WTC11 (cell line): ENCODE data around the gene SMYD3. TPM values are rescaled to one million over a fixed set of nuclear protein-coding genes. Genes with fewer than 3 reads are reported as not detected.

Experiments
- ATAC-seq: fragments of 200-7000 bp; cut with Tn5 transposase; 2 replicates; pipeline ENCODE4 v1.10.0; 2021; ENCODE audit warnings: mild to moderate bottlenecking, moderate library complexity
- CTCF ChIA-PET: fragments of 300-600 bp; sonication (Branson Sonifier 250); formaldehyde crosslinking; loops from one replicate; lab custom pipeline; 2021; ENCODE audit warnings: antibody characterized with exemption; lab: Charles Lee
- POLR2A ChIA-PET: fragments of 350-600 bp; sonication (Branson Sonifier 250); formaldehyde crosslinking; loops from one replicate; lab custom pipeline; 2021; ENCODE audit warnings: antibody characterized with exemption; lab: Charles Lee
- DNase-seq: peaks from one replicate; pipeline ENCODE4 v3.0.0; 2021; ENCODE audit warnings: low spot score
- H3K27ac Mint-ChIP-seq: 2 replicates; pipeline ENCODE4 v1.8.0; 2021; ENCODE audit warnings: mixed read lengths
- H3K27me3 Mint-ChIP-seq: 2 replicates; pipeline ENCODE4 v1.8.0; 2021; ENCODE audit warnings: low read depth, mild to moderate bottlenecking, moderate library complexity, mixed read lengths
- H3K36me3 Mint-ChIP-seq: 2 replicates; pipeline ENCODE4 v1.8.0; 2021; ENCODE audit warnings: mixed read lengths
- H3K4me1 Mint-ChIP-seq: 2 replicates; pipeline ENCODE4 v1.8.0; 2022; ENCODE audit warnings: mixed read lengths
- H3K4me3 Mint-ChIP-seq: 2 replicates; pipeline ENCODE4 v1.8.0; 2021; ENCODE audit warnings: mild to moderate bottlenecking, moderate library complexity, mixed read lengths
- H3K9me3 Mint-ChIP-seq: 2 replicates; pipeline ENCODE4 v1.8.0; 2021; ENCODE audit warnings: mixed read lengths
- ATF1 ChIP-seq: sonication (generic); formaldehyde crosslinking; IDR thresholded peaks from 2 replicates; pipeline ENCODE4 v1.8.1; 2023; ENCODE audit warnings: mild to moderate bottlenecking, moderate library complexity, missing genetic modification reagents
- CREM ChIP-seq: sonication (generic); formaldehyde crosslinking; IDR thresholded peaks from 2 replicates; pipeline ENCODE4 v1.8.1; 2022; ENCODE audit warnings: mild to moderate bottlenecking, missing genetic modification reagents, moderate library complexity
- ESRRA ChIP-seq: sonication (generic); formaldehyde crosslinking; IDR thresholded peaks from 2 replicates; pipeline ENCODE4 v1.8.1; 2022; ENCODE audit warnings: mild to moderate bottlenecking, missing genetic modification reagents, borderline replicate concordance
- GABPB1 ChIP-seq: sonication (generic); formaldehyde crosslinking; IDR thresholded peaks from 2 replicates; pipeline ENCODE4 v1.8.1; 2023; ENCODE audit warnings: mild to moderate bottlenecking, missing genetic modification reagents
- JUN ChIP-seq: sonication (generic); formaldehyde crosslinking; IDR thresholded peaks from 2 replicates; pipeline ENCODE4 v1.8.0; 2023; ENCODE audit warnings: mild to moderate bottlenecking, missing genetic modification reagents
- MYBL2 ChIP-seq: sonication (generic); formaldehyde crosslinking; IDR thresholded peaks from 2 replicates; pipeline ENCODE4 v1.8.1; 2023; ENCODE audit warnings: mild to moderate bottlenecking, moderate library complexity, missing genetic modification reagents
- NR3C1 ChIP-seq: sonication (generic); formaldehyde crosslinking; conservative IDR thresholded peaks from 2 replicates; pipeline ENCODE4 v1.8.1; 2023; ENCODE audit warnings: low read depth, mild to moderate bottlenecking, missing genetic modification reagents
- SMAD4 ChIP-seq: sonication (generic); formaldehyde crosslinking; IDR thresholded peaks from 2 replicates; pipeline ENCODE4 v1.8.0; 2022; ENCODE audit warnings: mild to moderate bottlenecking, missing genetic modification reagents
- SOX15 ChIP-seq: fragments of 250-450 bp; sonication (Bioruptor Pico); IDR thresholded peaks from 2 replicates; pipeline ENCODE4 v1.9.0; 2021; ENCODE audit warnings: mild to moderate bottlenecking
- TP53 ChIP-seq: sonication (generic); formaldehyde crosslinking; IDR thresholded peaks from 2 replicates; pipeline ENCODE4 v1.8.1; 2023; ENCODE audit warnings: mild to moderate bottlenecking, missing genetic modification reagents
- ZNF121 ChIP-seq: sonication (generic); formaldehyde crosslinking; IDR thresholded peaks from 2 replicates; pipeline ENCODE4 v1.8.0; 2023; ENCODE audit warnings: missing genetic modification reagents
- ZNF232 ChIP-seq: sonication (generic); formaldehyde crosslinking; IDR thresholded peaks from 2 replicates; pipeline ENCODE4 v1.8.0; 2022; ENCODE audit warnings: mild to moderate bottlenecking, missing genetic modification reagents
- ZNF317 ChIP-seq: sonication (generic); formaldehyde crosslinking; IDR thresholded peaks from 2 replicates; pipeline ENCODE4 v1.8.1; 2023; ENCODE audit warnings: low read depth, mild to moderate bottlenecking, moderate library complexity, missing genetic modification reagents, borderline replicate concordance
- ZNF396 ChIP-seq: fragments of 250-450 bp; sonication (Bioruptor Pico); IDR thresholded peaks from 2 replicates; pipeline ENCODE4 v1.8.0; 2021; ENCODE audit warnings: mild to moderate bottlenecking, moderate library complexity, borderline replicate concordance
- total RNA-seq: library from RNA; stranded (reverse); gene quantifications from 3 replicates; pipeline ENCODE4 v1.2.3, GENCODE V29; 2021
- TF ChIP-seq, protein P1 (sequence below): sonication (generic); formaldehyde crosslinking; IDR thresholded peaks from 2 replicates; pipeline ENCODE4 v1.8.1; 2023; ENCODE audit warnings: mild to moderate bottlenecking, missing genetic modification reagents
- TF ChIP-seq, protein P2 (sequence below): sonication (generic); formaldehyde crosslinking; IDR thresholded peaks from 2 replicates; pipeline ENCODE4 v1.8.1; 2022; ENCODE audit warnings: mild to moderate bottlenecking, moderate library complexity, missing genetic modification reagents
- TF ChIP-seq, protein P3 (sequence below): sonication (generic); formaldehyde crosslinking; IDR thresholded peaks from 2 replicates; pipeline ENCODE4 v1.8.1; 2022; ENCODE audit warnings: low read depth, missing genetic modification reagents, borderline replicate concordance
- TF ChIP-seq, protein P4 (sequence below): fragments of 250-450 bp; sonication (Bioruptor Pico); IDR thresholded peaks from 2 replicates; pipeline ENCODE4 v1.9.0; 2021; ENCODE audit warnings: mild to moderate bottlenecking
- TF ChIP-seq, protein P5 (sequence below): fragments of 250-450 bp; sonication (Bioruptor Pico); IDR thresholded peaks from 2 replicates; pipeline ENCODE4 v1.8.0; 2021; ENCODE audit warnings: mild to moderate bottlenecking
- TF ChIP-seq, protein P6 (sequence below): sonication (generic); formaldehyde crosslinking; IDR thresholded peaks from 2 replicates; pipeline ENCODE4 v1.8.1; 2022; ENCODE audit warnings: mild to moderate bottlenecking, missing genetic modification reagents, moderate library complexity, borderline replicate concordance
- TF ChIP-seq, protein P7 (sequence below): sonication (generic); formaldehyde crosslinking; IDR thresholded peaks from 2 replicates; pipeline ENCODE4 v1.8.1; 2023; ENCODE audit warnings: mild to moderate bottlenecking, missing genetic modification reagents, moderate library complexity
- TF ChIP-seq, protein P8 (sequence below): sonication (generic); formaldehyde crosslinking; IDR thresholded peaks from 2 replicates; pipeline ENCODE4 v1.8.0; 2023; ENCODE audit warnings: missing genetic modification reagents

SMYD3 gene
- total RNA-seq, 1 experiment from 2014 or later: 21.4 TPM

DNA sequence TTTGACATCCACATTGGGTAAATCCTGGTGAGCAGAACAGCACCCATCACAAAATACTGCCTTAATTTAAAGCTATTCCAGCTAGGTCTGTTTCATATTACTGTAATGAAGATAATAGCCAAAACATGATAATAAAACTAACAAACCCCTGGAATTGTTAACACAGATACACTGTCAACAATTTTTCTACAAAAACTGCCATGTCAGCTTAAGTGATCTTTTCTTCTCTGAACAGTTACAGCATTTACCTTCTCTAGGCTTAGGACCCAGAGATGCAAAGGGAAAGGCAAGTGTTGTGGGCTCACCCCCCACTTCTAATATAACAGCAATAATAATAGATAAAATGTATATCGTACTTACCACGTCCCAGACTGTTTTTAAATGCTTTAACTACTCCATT, 92.1 kb downstream of the SMYD3 start:
- Mint-ChIP-seq H3K36me3 (peaks cover 39% of the 10 kb centered on the region), H3K4me3 (no peak overlapping the region), H3K4me1 (peaks cover 12% of the 10 kb centered on the region; the same call in 1 of the 2 replicates), H3K9me3 (peaks cover 35% of the 10 kb centered on the region), H3K27me3 (no peaks in the 10 kb centered on the region), H3K27ac (no peak overlapping the region)
- CTCF ChIA-PET: interaction anchor here (0.6 kb wide), 1 partner anchor 79 kb away, joined by 4 read pairs; no protein-coding TSS in a partner anchor
- POLR2A ChIA-PET: no interaction called here
- DNase-seq (no peak), ATAC-seq (no peak)
- TF ChIP-seq, protein P1, sequence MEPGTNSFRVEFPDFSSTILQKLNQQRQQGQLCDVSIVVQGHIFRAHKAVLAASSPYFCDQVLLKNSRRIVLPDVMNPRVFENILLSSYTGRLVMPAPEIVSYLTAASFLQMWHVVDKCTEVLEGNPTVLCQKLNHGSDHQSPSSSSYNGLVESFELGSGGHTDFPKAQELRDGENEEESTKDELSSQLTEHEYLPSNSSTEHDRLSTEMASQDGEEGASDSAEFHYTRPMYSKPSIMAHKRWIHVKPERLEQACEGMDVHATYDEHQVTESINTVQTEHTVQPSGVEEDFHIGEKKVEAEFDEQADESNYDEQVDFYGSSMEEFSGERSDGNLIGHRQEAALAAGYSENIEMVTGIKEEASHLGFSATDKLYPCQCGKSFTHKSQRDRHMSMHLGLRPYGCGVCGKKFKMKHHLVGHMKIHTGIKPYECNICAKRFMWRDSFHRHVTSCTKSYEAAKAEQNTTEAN: no peak
- TF ChIP-seq NR3C1: no peak
- no peak for TF ChIP-seq SOX15 (CRISPR knock-in tag)
- TF ChIP-seq, protein P2, sequence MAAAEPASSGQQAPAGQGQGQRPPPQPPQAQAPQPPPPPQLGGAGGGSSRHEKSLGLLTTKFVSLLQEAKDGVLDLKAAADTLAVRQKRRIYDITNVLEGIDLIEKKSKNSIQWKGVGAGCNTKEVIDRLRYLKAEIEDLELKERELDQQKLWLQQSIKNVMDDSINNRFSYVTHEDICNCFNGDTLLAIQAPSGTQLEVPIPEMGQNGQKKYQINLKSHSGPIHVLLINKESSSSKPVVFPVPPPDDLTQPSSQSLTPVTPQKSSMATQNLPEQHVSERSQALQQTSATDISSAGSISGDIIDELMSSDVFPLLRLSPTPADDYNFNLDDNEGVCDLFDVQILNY: no peak

DNA sequence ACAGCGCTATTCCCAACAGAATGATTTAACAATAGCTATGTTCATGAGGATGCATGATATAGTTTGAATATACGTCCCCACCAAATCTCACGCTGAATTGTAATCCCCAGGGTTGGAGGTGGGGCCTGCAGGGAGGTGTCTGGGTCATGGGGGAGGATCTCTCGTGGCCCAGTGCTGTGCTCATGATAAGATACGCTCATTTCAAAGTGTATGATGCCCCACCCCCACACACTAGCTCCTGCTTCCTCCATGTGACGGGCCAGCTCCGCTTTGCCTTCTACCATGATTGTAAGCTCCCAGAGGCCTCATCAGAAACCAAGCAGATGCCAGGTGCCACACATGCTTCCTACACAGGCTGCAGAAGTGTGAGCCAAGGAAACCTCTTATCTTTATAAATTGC, 93.6 kb downstream of the SMYD3 start:
- Mint-ChIP-seq H3K36me3 (peaks cover 31% of the 10 kb centered on the region), H3K27ac (no peak overlapping the region), H3K4me1 (peaks cover 12% of the 10 kb centered on the region; the same call in 1 of the 2 replicates), H3K4me3 (no peak overlapping the region), H3K9me3 (peaks cover 26% of the 10 kb centered on the region), H3K27me3 (no peaks in the 10 kb centered on the region)
- TF ChIP-seq SMAD4 (no peak), ESRRA (CRISPR knock-in tag) (no peak), ZNF317 (CRISPR knock-in tag) (no peak), ZNF121 (CRISPR knock-in tag) (no peak), TP53 (CRISPR knock-in tag) (no peak), JUN (CRISPR knock-in tag) (no peak), CREM (no peak)
- TF ChIP-seq, protein P3, sequence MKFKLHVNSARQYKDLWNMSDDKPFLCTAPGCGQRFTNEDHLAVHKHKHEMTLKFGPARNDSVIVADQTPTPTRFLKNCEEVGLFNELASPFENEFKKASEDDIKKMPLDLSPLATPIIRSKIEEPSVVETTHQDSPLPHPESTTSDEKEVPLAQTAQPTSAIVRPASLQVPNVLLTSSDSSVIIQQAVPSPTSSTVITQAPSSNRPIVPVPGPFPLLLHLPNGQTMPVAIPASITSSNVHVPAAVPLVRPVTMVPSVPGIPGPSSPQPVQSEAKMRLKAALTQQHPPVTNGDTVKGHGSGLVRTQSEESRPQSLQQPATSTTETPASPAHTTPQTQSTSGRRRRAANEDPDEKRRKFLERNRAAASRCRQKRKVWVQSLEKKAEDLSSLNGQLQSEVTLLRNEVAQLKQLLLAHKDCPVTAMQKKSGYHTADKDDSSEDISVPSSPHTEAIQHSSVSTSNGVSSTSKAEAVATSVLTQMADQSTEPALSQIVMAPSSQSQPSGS (CRISPR knock-in tag): no peak
- TF ChIP-seq, protein P4, sequence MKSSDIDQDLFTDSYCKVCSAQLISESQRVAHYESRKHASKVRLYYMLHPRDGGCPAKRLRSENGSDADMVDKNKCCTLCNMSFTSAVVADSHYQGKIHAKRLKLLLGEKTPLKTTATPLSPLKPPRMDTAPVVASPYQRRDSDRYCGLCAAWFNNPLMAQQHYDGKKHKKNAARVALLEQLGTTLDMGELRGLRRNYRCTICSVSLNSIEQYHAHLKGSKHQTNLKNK (CRISPR knock-in tag): no peak
- TF ChIP-seq, protein P5, sequence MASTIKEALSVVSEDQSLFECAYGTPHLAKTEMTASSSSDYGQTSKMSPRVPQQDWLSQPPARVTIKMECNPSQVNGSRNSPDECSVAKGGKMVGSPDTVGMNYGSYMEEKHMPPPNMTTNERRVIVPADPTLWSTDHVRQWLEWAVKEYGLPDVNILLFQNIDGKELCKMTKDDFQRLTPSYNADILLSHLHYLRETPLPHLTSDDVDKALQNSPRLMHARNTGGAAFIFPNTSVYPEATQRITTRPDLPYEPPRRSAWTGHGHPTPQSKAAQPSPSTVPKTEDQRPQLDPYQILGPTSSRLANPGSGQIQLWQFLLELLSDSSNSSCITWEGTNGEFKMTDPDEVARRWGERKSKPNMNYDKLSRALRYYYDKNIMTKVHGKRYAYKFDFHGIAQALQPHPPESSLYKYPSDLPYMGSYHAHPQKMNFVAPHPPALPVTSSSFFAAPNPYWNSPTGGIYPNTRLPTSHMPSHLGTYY (CRISPR knock-in tag): no peak
- TF ChIP-seq, protein P6, sequence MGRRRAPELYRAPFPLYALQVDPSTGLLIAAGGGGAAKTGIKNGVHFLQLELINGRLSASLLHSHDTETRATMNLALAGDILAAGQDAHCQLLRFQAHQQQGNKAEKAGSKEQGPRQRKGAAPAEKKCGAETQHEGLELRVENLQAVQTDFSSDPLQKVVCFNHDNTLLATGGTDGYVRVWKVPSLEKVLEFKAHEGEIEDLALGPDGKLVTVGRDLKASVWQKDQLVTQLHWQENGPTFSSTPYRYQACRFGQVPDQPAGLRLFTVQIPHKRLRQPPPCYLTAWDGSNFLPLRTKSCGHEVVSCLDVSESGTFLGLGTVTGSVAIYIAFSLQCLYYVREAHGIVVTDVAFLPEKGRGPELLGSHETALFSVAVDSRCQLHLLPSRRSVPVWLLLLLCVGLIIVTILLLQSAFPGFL (CRISPR knock-in tag): no peak
- TF ChIP-seq, protein P7, sequence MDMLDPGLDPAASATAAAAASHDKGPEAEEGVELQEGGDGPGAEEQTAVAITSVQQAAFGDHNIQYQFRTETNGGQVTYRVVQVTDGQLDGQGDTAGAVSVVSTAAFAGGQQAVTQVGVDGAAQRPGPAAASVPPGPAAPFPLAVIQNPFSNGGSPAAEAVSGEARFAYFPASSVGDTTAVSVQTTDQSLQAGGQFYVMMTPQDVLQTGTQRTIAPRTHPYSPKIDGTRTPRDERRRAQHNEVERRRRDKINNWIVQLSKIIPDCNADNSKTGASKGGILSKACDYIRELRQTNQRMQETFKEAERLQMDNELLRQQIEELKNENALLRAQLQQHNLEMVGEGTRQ: no peak
- ChIA-PET POLR2A (no interaction called here), CTCF (no interaction called here)
- DNase-seq (no peak), ATAC-seq (no peak)

DNA sequence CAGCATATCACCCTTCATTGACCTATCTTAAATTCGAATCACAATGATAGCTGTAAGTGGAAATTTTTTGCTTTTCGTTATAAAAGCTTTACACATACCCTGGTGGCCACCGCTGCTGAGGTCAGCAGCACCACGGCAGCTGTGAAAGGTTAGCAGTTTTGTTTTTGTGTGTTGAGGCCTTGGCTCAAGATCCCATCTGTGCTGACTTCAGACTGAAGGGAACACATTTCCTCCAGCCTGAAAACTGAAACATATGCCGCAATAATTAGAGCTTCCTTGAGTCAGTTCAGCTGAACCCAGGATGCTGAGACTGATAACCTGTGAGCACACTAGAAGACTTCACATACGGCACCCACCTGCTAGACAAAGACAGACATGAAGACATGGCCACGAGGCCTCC, 103.0 kb downstream of the SMYD3 start:
- DNase-seq (no peak), ATAC-seq (no peak)
- Mint-ChIP-seq H3K27ac (peak overlapping the region; percentile 91), H3K4me3 (no peak overlapping the region), H3K36me3 (no peaks in the 10 kb centered on the region), H3K9me3 (no peaks in the 10 kb centered on the region), H3K4me1 (peaks cover 6% of the 10 kb centered on the region; the same call in 1 of the 2 replicates), H3K27me3 (no peaks in the 10 kb centered on the region)
- POLR2A ChIA-PET: no interaction called here
- CTCF ChIA-PET: no interaction called here
- TF ChIP-seq ZNF232 (no peak), CREM (no peak), ZNF317 (CRISPR knock-in tag) (no peak), ZNF396 (CRISPR knock-in tag) (no peak), MYBL2 (CRISPR knock-in tag) (no peak), ATF1 (CRISPR knock-in tag) (no peak), GABPB1 (CRISPR knock-in tag) (no peak)
- TF ChIP-seq, protein P8, sequence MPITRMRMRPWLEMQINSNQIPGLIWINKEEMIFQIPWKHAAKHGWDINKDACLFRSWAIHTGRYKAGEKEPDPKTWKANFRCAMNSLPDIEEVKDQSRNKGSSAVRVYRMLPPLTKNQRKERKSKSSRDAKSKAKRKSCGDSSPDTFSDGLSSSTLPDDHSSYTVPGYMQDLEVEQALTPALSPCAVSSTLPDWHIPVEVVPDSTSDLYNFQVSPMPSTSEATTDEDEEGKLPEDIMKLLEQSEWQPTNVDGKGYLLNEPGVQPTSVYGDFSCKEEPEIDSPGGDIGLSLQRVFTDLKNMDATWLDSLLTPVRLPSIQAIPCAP (CRISPR knock-in tag): no peak
- TF ChIP-seq, protein P4 (CRISPR knock-in tag): no peak
